Activated naive CD8-positive, alpha-beta T cell (primary cell): ENCODE measurements around the gene C5orf52.
"Not testable (repeated sequence)": the region's sequence is repeated elsewhere in the genome, so short reads cannot be mapped to it uniquely, and the experiment has no call there.

Source experiments
- H3K27ac Mint-ChIP-seq: one replicate; pipeline ENCODE4 v1.8.0; 2021; ENCODE audit warnings: mixed read lengths
- H3K27me3 Mint-ChIP-seq: one replicate; pipeline ENCODE4 v1.8.0; 2021; ENCODE audit warnings: mixed read lengths
- H3K36me3 Mint-ChIP-seq: one replicate; pipeline ENCODE4 v1.8.0; 2021; ENCODE audit warnings: mixed read lengths
- H3K4me1 Mint-ChIP-seq: one replicate; pipeline ENCODE4 v1.8.0; 2021; ENCODE audit warnings: low read depth, mixed read lengths
- H3K4me3 Mint-ChIP-seq: one replicate; pipeline ENCODE4 v1.8.0; 2021; ENCODE audit warnings: mild to moderate bottlenecking, mixed read lengths
- H3K9me3 Mint-ChIP-seq: one replicate; pipeline ENCODE4 v1.8.0; 2021; ENCODE audit warnings: low read depth, mixed read lengths

The C5orf52 gene

GRCh38 chr5:157690690-157691433 is 19.5 kb downstream of the C5orf52 start:
- Mint-ChIP-seq H3K4me3 (no peak overlapping the region), H3K36me3 (no peaks in the 10 kb centered on the region), H3K4me1 (no peaks in the 10 kb centered on the region), H3K9me3 (no peaks in the 10 kb centered on the region), H3K27me3 (peaks cover 4% of the 10 kb centered on the region), H3K27ac (no peak overlapping the region)

GRCh38 chr5:157693816-157694215 is 22.5 kb downstream of the C5orf52 start:
- not testable (repeated sequence) for H3K27ac Mint-ChIP-seq, H3K36me3 Mint-ChIP-seq, H3K27me3 Mint-ChIP-seq, H3K9me3 Mint-ChIP-seq, H3K4me1 Mint-ChIP-seq, H3K4me3 Mint-ChIP-seq

- H3K4me1 Mint-ChIP-seq, H3K4me3 Mint-ChIP-seq, H3K9me3 Mint-ChIP-seq, H3K27me3 Mint-ChIP-seq, H3K36me3 Mint-ChIP-seq: not testable (repeated sequence)
- H3K27ac Mint-ChIP-seq = peak overlapping the region; percentile 34
Observed at GRCh38 chr5:157696154-157696553, 24.8 kb downstream of the C5orf52 start.

GRCh38 chr5:157698674-157699073 is 27.3 kb downstream of the C5orf52 start:
- not testable (repeated sequence) for H3K27me3 Mint-ChIP-seq, H3K36me3 Mint-ChIP-seq, H3K4me1 Mint-ChIP-seq, H3K9me3 Mint-ChIP-seq, H3K4me3 Mint-ChIP-seq, H3K27ac Mint-ChIP-seq

GRCh38 chr5:157703736-157704135 is 32.4 kb downstream of the C5orf52 start:
- peaks cover 2% of the 10 kb centered on the region for H3K36me3 Mint-ChIP-seq
- no peaks in the 10 kb centered on the region for H3K9me3 Mint-ChIP-seq
- H3K4me1 Mint-ChIP-seq = no peaks in the 10 kb centered on the region
- H3K4me3 Mint-ChIP-seq = no peak overlapping the region
- no peak overlapping the region for H3K27ac Mint-ChIP-seq
- peaks cover 2% of the 10 kb centered on the region for H3K27me3 Mint-ChIP-seq

- H3K36me3 Mint-ChIP-seq = peaks cover 2% of the 10 kb centered on the region
- H3K27me3 Mint-ChIP-seq = peaks cover 2% of the 10 kb centered on the region
- H3K27ac Mint-ChIP-seq = no peak overlapping the region
- no peak overlapping the region for H3K4me3 Mint-ChIP-seq
- no peaks in the 10 kb centered on the region for H3K4me1 Mint-ChIP-seq
- no peaks in the 10 kb centered on the region for H3K9me3 Mint-ChIP-seq
Observed at GRCh38 chr5:157708866-157709265, 37.5 kb downstream of the C5orf52 start.

GRCh38 chr5:157709346-157709745 is 38.0 kb downstream of the C5orf52 start:
- Mint-ChIP-seq H3K36me3 (peaks cover 2% of the 10 kb centered on the region), H3K4me1 (no peaks in the 10 kb centered on the region)

GRCh38 chr5:157710431-157710830 is 39.1 kb downstream of the C5orf52 start:
- Mint-ChIP-seq H3K27me3 (no peaks in the 10 kb centered on the region), H3K9me3 (no peaks in the 10 kb centered on the region), H3K27ac (no peak overlapping the region), H3K4me3 (no peak overlapping the region), H3K4me1 (no peaks in the 10 kb centered on the region), H3K36me3 (peaks cover 2% of the 10 kb centered on the region)

More at GRCh38 chr5:157709346-157709745, 38.0 kb downstream of the C5orf52 start:
- H3K4me3 Mint-ChIP-seq = no peak overlapping the region
- no peak overlapping the region for H3K27ac Mint-ChIP-seq
- no peaks in the 10 kb centered on the region for H3K9me3 Mint-ChIP-seq
- H3K27me3 Mint-ChIP-seq = peaks cover 2% of the 10 kb centered on the region

- no peak overlapping the region for H3K4me3 Mint-ChIP-seq
- H3K9me3 Mint-ChIP-seq = no peaks in the 10 kb centered on the region
- no peaks in the 10 kb centered on the region for H3K4me1 Mint-ChIP-seq
- no peaks in the 10 kb centered on the region for H3K27me3 Mint-ChIP-seq
- no peak overlapping the region for H3K27ac Mint-ChIP-seq
- H3K36me3 Mint-ChIP-seq = peaks cover 4% of the 10 kb centered on the region
Observed at GRCh38 chr5:157710882-157711281, 39.5 kb downstream of the C5orf52 start.

GRCh38 chr5:157713830-157714595 is 42.7 kb downstream of the C5orf52 start:
- H3K4me3 Mint-ChIP-seq = no peak overlapping the region
- peaks cover 15% of the 10 kb centered on the region for H3K4me1 Mint-ChIP-seq
- no peaks in the 10 kb centered on the region for H3K27me3 Mint-ChIP-seq
- H3K36me3 Mint-ChIP-seq = peaks cover 3% of the 10 kb centered on the region
- no peak overlapping the region for H3K27ac Mint-ChIP-seq
- no peaks in the 10 kb centered on the region for H3K9me3 Mint-ChIP-seq

- H3K36me3 Mint-ChIP-seq = peaks cover 3% of the 10 kb centered on the region
- H3K27me3 Mint-ChIP-seq = no peaks in the 10 kb centered on the region
- H3K4me3 Mint-ChIP-seq = no peak overlapping the region
- H3K9me3 Mint-ChIP-seq = no peaks in the 10 kb centered on the region
- H3K4me1 Mint-ChIP-seq = peaks cover 15% of the 10 kb centered on the region
- no peak overlapping the region for H3K27ac Mint-ChIP-seq
Observed at GRCh38 chr5:157714596-157714864, 43.2 kb downstream of the C5orf52 start.

- Mint-ChIP-seq H3K27me3 (no peaks in the 10 kb centered on the region), H3K27ac (no peak overlapping the region), H3K4me1 (peaks cover 15% of the 10 kb centered on the region), H3K4me3 (no peak overlapping the region), H3K9me3 (no peaks in the 10 kb centered on the region), H3K36me3 (peaks cover 8% of the 10 kb centered on the region)
Observed at GRCh38 chr5:157718519-157718918, 47.2 kb downstream of the C5orf52 start.

- no peak overlapping the region for H3K27ac Mint-ChIP-seq
- H3K4me3 Mint-ChIP-seq = no peak overlapping the region
- H3K36me3 Mint-ChIP-seq = peaks cover 11% of the 10 kb centered on the region
- peaks cover 15% of the 10 kb centered on the region for H3K4me1 Mint-ChIP-seq
- no peaks in the 10 kb centered on the region for H3K27me3 Mint-ChIP-seq
- H3K9me3 Mint-ChIP-seq = no peaks in the 10 kb centered on the region
Observed at GRCh38 chr5:157719245-157719644, 47.9 kb downstream of the C5orf52 start.

GRCh38 chr5:157721159-157721558 is 49.8 kb downstream of the C5orf52 start:
- H3K9me3 Mint-ChIP-seq = no peaks in the 10 kb centered on the region
- peaks cover 15% of the 10 kb centered on the region for H3K4me1 Mint-ChIP-seq
- H3K36me3 Mint-ChIP-seq = peaks cover 12% of the 10 kb centered on the region
- H3K27ac Mint-ChIP-seq = no peak overlapping the region
- no peaks in the 10 kb centered on the region for H3K27me3 Mint-ChIP-seq
- no peak overlapping the region for H3K4me3 Mint-ChIP-seq

- not testable (repeated sequence) for H3K27me3 Mint-ChIP-seq, H3K9me3 Mint-ChIP-seq, H3K4me1 Mint-ChIP-seq, H3K4me3 Mint-ChIP-seq, H3K27ac Mint-ChIP-seq
- H3K36me3 Mint-ChIP-seq = peaks cover 12% of the 10 kb centered on the region
Observed at GRCh38 chr5:157722895-157723294, 51.6 kb downstream of the C5orf52 start.

GRCh38 chr5:157726607-157727006 is 55.3 kb downstream of the C5orf52 start:
- H3K4me1 Mint-ChIP-seq = peaks cover 17% of the 10 kb centered on the region
- peaks cover 12% of the 10 kb centered on the region for H3K36me3 Mint-ChIP-seq
- not testable (repeated sequence) for H3K27ac Mint-ChIP-seq, H3K27me3 Mint-ChIP-seq, H3K9me3 Mint-ChIP-seq, H3K4me3 Mint-ChIP-seq
